Mucosa of descending colon (tissue), 3 donors: ENCODE measurements around the gene MAL. TPM values are rescaled to one million over a fixed set of nuclear protein-coding genes. Genes with fewer than 3 reads are reported as not detected.

Experiments
- ATAC-seq: fragments of 200-7000 bp; cut with Tn5 transposase; one replicate; pipeline ENCODE4 v1.9.1; 2020; ENCODE audit warnings: mild to moderate bottlenecking, moderate library complexity
- DNase-seq, 3 donors: peaks; one replicate each; pipeline ENCODE4 v3.0.0-alpha.2; 2020
- H3K36me3 ChIP-seq: fragments of 200-600 bp; one replicate; pipeline ENCODE4 v1.8.0; 2021; ENCODE audit warnings: low read depth, mild to moderate bottlenecking
- H3K4me1 ChIP-seq: fragments of 200-600 bp; one replicate; pipeline ENCODE4 v1.8.0; 2021; ENCODE audit warnings: low read depth, mild to moderate bottlenecking
- H3K4me3 ChIP-seq: fragments of 200-600 bp; one replicate; pipeline ENCODE4 v1.8.0; 2021; ENCODE audit warnings: mild to moderate bottlenecking
- H3K9me3 ChIP-seq: fragments of 200-600 bp; one replicate; pipeline ENCODE4 v1.8.0; 2021; ENCODE audit warnings: mild to moderate bottlenecking
- CTCF ChIP-seq: fragments of 200-600 bp; IDR thresholded peaks from one replicate; pipeline ENCODE4 v1.8.0; 2022; ENCODE audit warnings: antibody characterized with exemption, mild to moderate bottlenecking
- intact Hi-C, 2 donors: fragments of 100-400 bp; cut with DNase I in 1 of 2; cut with micrococcal nuclease in 1 of 2; formaldehyde crosslinking; loops; one replicate each; pipeline versions ENCODE4 v1.11.0 to v1.11.1; 2022; cut with DNase I, micrococcal nuclease
- total RNA-seq, 3 donors: library from RNA; stranded (reverse); fragmentation: NEBNext Ultra II Directional in 2 of 3; extraction: Animal tissue kit (Norgen Biotek cat#: 25700) in 2 of 3; gene quantifications; one replicate each; pipeline versions ENCODE4 v1.2.1 to v1.2.4, GENCODE V29; 2021 to 2023
- donor health status: DM: no; HTN: no; CAD: no; lungs with moderate emphysema.
- donor health status: DM: no; HTN: no; CAD: no.
- donor health status: DM: no; HTN: yes; CAD: no.

Gene MAL
- total RNA-seq, 3 donors from 2014 or later, result 1.4 to 28.8 (median 2.8) TPM

GRCh38 chr2:95010126-95010525 is 15.4 kb upstream of the MAL start:
- Histone ChIP-seq H3K4me1 (no peaks in the 10 kb centered on the region), H3K9me3 (no peaks in the 10 kb centered on the region), H3K36me3 (no peaks in the 10 kb centered on the region), H3K4me3 (no peak overlapping the region)
- no peak for TF ChIP-seq CTCF
- DNase-seq, result peak in 1 of 3 donors; percentile 11
- no peak for ATAC-seq
- intact Hi-C loops, result no loop called here

- no peak for ATAC-seq
Measured at GRCh38 chr2:95010718-95011117, 14.8 kb upstream of the MAL start.

GRCh38 chr2:95012881-95013550 is 12.5 kb upstream of the MAL start:
- no peaks in the 10 kb centered on the region for H3K4me1 ChIP-seq
- H3K4me3 ChIP-seq, result no peak overlapping the region
- no peaks in the 10 kb centered on the region for H3K9me3 ChIP-seq
- no peak for TF ChIP-seq CTCF
- H3K36me3 ChIP-seq, result no peaks in the 10 kb centered on the region
- peak in 1 of 3 donors; percentile 8 for DNase-seq
- ATAC-seq, result no peak
- intact Hi-C loops, result no loop called here

More at GRCh38 chr2:95010718-95011117, 14.8 kb upstream of the MAL start:
- Histone ChIP-seq H3K4me3 (no peak overlapping the region), H3K9me3 (no peaks in the 10 kb centered on the region), H3K4me1 (no peaks in the 10 kb centered on the region), H3K36me3 (no peaks in the 10 kb centered on the region)
- intact Hi-C loops, result no loop called here
- peak in 1 of 3 donors; percentile 19 for DNase-seq
- no peak for TF ChIP-seq CTCF

- intact Hi-C loops, result no loop called here
Measured at GRCh38 chr2:95013726-95014125, 11.8 kb upstream of the MAL start.

GRCh38 chr2:95014126-95014708 is 11.3 kb upstream of the MAL start:
- no peak for ATAC-seq
- DNase-seq, result no peak
- no peak for TF ChIP-seq CTCF
- intact Hi-C loops, result no loop called here
- H3K9me3 ChIP-seq, result no peaks in the 10 kb centered on the region
- no peaks in the 10 kb centered on the region for H3K36me3 ChIP-seq
- H3K4me1 ChIP-seq, result no peaks in the 10 kb centered on the region
- no peak overlapping the region for H3K4me3 ChIP-seq

More at GRCh38 chr2:95013726-95014125, 11.8 kb upstream of the MAL start:
- ATAC-seq (no peak), DNase-seq (peak in 1 of 3 donors; percentile 8)
- Histone ChIP-seq H3K9me3 (no peaks in the 10 kb centered on the region), H3K36me3 (no peaks in the 10 kb centered on the region), H3K4me3 (no peak overlapping the region), H3K4me1 (no peaks in the 10 kb centered on the region)
- TF ChIP-seq CTCF, result no peak
